Progenitor cell of endocrine pancreas (in vitro differentiated cells): Measurements from ENCODE around the gene TRPM1. TPM values are rescaled to one million over a fixed set of nuclear protein-coding genes. Genes with fewer than 3 reads are reported as not detected.

Experiments used
- DNase-seq: peaks from one replicate; pipeline ENCODE4 v3.0.0; 2021; ENCODE audit warnings: low spot score; ENCODE audit not compliant: unreplicated experiment
- H3K27ac Mint-ChIP-seq: 2 replicates; pipeline ENCODE4 v1.8.0; 2021; ENCODE audit warnings: mild to moderate bottlenecking, moderate library complexity, mixed read lengths
- H3K27me3 Mint-ChIP-seq: 2 replicates; pipeline ENCODE4 v1.8.0; 2021; ENCODE audit warnings: mixed read lengths
- H3K36me3 Mint-ChIP-seq: 2 replicates; pipeline ENCODE4 v1.8.0; 2022; ENCODE audit warnings: mixed read lengths; ENCODE audit not compliant: insufficient read depth
- H3K4me1 Mint-ChIP-seq: 2 replicates; pipeline ENCODE4 v1.8.0; 2021; ENCODE audit warnings: low read depth, mixed read lengths
- H3K4me3 Mint-ChIP-seq: 2 replicates; pipeline ENCODE4 v1.8.0; 2021; ENCODE audit warnings: low read depth, mild to moderate bottlenecking, moderate library complexity, mixed read lengths
- H3K9me3 Mint-ChIP-seq: 2 replicates; pipeline ENCODE4 v1.8.0; 2021; ENCODE audit warnings: low read depth, mixed read lengths
- CTCF ChIP-seq: fragments of 200-600 bp; sonication (generic); IDR thresholded peaks from one replicate; pipeline ENCODE4 v1.5.0; 2021; ENCODE audit warnings: antibody characterized with exemption, mild to moderate bottlenecking; ENCODE audit not compliant: unreplicated experiment
- total RNA-seq: library from RNA; stranded (reverse); gene quantifications from 2 replicates; pipeline ENCODE4 v1.2.1, GENCODE V29; 2021

TRPM1 gene
- total RNA-seq, 1 donor from 2014 or later: not detected

- no peaks in the 10 kb centered on the region for H3K9me3 Mint-ChIP-seq
- H3K4me1 Mint-ChIP-seq: peaks cover 18% of the 10 kb centered on the region
- H3K27ac Mint-ChIP-seq: peak overlapping the region; percentile 98
- DNase-seq: no peak
- peaks cover 3% of the 10 kb centered on the region for H3K36me3 Mint-ChIP-seq
- no peaks in the 10 kb centered on the region for H3K27me3 Mint-ChIP-seq
- no peak for TF ChIP-seq CTCF
- H3K4me3 Mint-ChIP-seq: peak overlapping the region; percentile 94
These were observed 110.9 kb downstream of the TRPM1 start for GRCh38 chr15:30990446-30991254.

- TF ChIP-seq CTCF: no peak
- Mint-ChIP-seq H3K4me3 (peak overlapping the region; percentile 94), H3K27me3 (no peaks in the 10 kb centered on the region), H3K9me3 (no peaks in the 10 kb centered on the region), H3K36me3 (peaks cover 6% of the 10 kb centered on the region), H3K27ac (peak overlapping the region; percentile 98), H3K4me1 (peaks cover 22% of the 10 kb centered on the region)
- no peak for DNase-seq
These were observed 111.5 kb downstream of the TRPM1 start for GRCh38 chr15:30990036-30990435.

GRCh38 chr15:30985081-30985531 is 116.4 kb downstream of the TRPM1 start:
- TF ChIP-seq CTCF: no peak
- Mint-ChIP-seq H3K36me3 (peaks cover 13% of the 10 kb centered on the region), H3K4me1 (peaks cover 15% of the 10 kb centered on the region), H3K27ac (no peak overlapping the region), H3K9me3 (no peaks in the 10 kb centered on the region), H3K27me3 (no peaks in the 10 kb centered on the region), H3K4me3 (no peak overlapping the region)
- DNase-seq: no peak

GRCh38 chr15:30984542-30984941 is 117.0 kb downstream of the TRPM1 start:
- no peak overlapping the region for H3K4me3 Mint-ChIP-seq
- no peak for DNase-seq
- no peak overlapping the region for H3K27ac Mint-ChIP-seq
- no peak for TF ChIP-seq CTCF
- H3K36me3 Mint-ChIP-seq: peaks cover 13% of the 10 kb centered on the region
- H3K27me3 Mint-ChIP-seq: no peaks in the 10 kb centered on the region
- no peaks in the 10 kb centered on the region for H3K9me3 Mint-ChIP-seq
- peaks cover 11% of the 10 kb centered on the region for H3K4me1 Mint-ChIP-seq

- no peaks in the 10 kb centered on the region for H3K9me3 Mint-ChIP-seq
- no peaks in the 10 kb centered on the region for H3K27me3 Mint-ChIP-seq
- peaks cover 11% of the 10 kb centered on the region for H3K4me1 Mint-ChIP-seq
- H3K27ac Mint-ChIP-seq: no peak overlapping the region
- peaks cover 13% of the 10 kb centered on the region for H3K36me3 Mint-ChIP-seq
- no peak for DNase-seq
- TF ChIP-seq CTCF: no peak
- H3K4me3 Mint-ChIP-seq: no peak overlapping the region
These were observed 117.4 kb downstream of the TRPM1 start for GRCh38 chr15:30984118-30984517.
